ENCODE results near the gene TMED7.

Gene TMED7

DNA sequence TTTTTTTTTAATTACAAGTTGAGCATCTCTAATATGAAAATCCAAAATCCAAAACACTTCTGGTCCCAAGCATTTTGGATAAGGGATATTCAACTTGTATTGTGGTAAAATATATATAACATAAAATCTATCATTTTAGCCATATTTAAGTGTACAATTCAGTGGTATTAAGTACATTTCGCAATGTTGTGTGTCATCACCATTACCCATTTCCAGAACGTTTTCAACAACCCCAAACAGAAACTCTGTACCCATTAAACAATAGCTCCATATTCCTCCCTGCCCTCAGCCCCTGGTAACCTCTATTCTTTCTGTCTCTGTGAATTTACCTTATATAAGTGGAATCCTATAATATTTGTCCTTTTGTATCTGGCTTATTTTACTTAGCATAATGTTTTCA, 48.5 kb downstream of the TMED7 start:
- POLR2A ChIA-PET = interaction anchor here (1.4 kb wide), 1 partner anchor 24 kb away, joined by 4 read pairs; no protein-coding TSS in a partner anchor
- no peak for TF ChIP-seq CTCF (IDR thresholded peaks at IDR 0.05; ENCODE audit: control extremely low read depth, extremely low read depth, low read depth, missing control alignments)
- CTCF ChIA-PET = interaction anchor here (1.5 to 9.9 kb wide), 7 partner anchors 9 to 268 kb away, joined by 3 to 111 read pairs (median 5); no protein-coding TSS in a partner anchor
- DNase-seq (ENCODE audit: extremely low spot score) = no peak

GRCh38 chr5:115575167-115576070, 50.4 kb downstream of the TMED7 start:
- CTCF ChIA-PET = interaction anchor here (0.6 to 9.9 kb wide), 31 partner anchors 8 to 389 kb away, joined by 3 to 111 read pairs (median 4); partner anchors contain the start of genes CCDC112 and FEM1C
- POLR2A ChIA-PET = interaction anchor here (0.6 to 1.1 kb wide), 2 partner anchors 33 to 43 kb away, joined by 3 read pairs; no protein-coding TSS in a partner anchor
- no peak for TF ChIP-seq CTCF (IDR thresholded peaks at IDR 0.05; ENCODE audit: control extremely low read depth, extremely low read depth, low read depth, missing control alignments)
- DNase-seq (ENCODE audit: extremely low spot score) = peak; percentile 35

GRCh38 chr5:115573133-115573532, 52.7 kb downstream of the TMED7 start:
- no peak for DNase-seq (ENCODE audit: extremely low spot score)
- TF ChIP-seq CTCF (IDR thresholded peaks at IDR 0.05; ENCODE audit: control extremely low read depth, extremely low read depth, low read depth, missing control alignments) = no peak
- ChIA-PET CTCF (interaction anchor here (0.9 to 9.9 kb wide), 7 partner anchors 10 to 264 kb away, joined by 3 to 111 read pairs (median 11); partner anchors contain the start of gene FEM1C), POLR2A (no interaction called here)

DNA sequence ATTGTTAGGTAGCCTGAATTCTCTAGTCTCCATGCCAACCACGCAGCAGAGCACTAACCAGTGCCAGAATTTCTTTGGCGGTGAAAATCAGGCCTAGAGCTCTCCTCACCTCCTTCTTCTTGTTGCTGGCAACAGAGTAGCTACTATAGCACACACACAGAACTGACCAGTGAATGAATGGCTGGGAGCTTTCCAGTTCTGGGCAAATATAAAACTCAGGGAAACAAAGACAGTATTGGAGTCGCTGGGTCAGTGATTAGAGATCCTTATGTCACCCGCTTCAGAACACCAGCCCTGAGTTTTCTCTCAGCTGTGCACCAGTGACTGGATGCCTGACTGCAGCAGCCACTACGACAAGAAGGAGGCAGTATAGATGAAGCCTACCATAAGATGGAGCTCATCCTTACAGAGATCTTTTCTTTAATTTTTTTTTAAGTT, 54.4 kb downstream of the TMED7 start:
- no peak for TF ChIP-seq CTCF (IDR thresholded peaks at IDR 0.05; ENCODE audit: control extremely low read depth, extremely low read depth, low read depth, missing control alignments)
- ChIA-PET POLR2A (interaction anchor here (0.7 kb wide), 1 partner anchor 900 kb away, joined by 3 read pairs; no protein-coding TSS in a partner anchor), CTCF (interaction anchor here (1.2 to 9.9 kb wide), 9 partner anchors 10 to 262 kb away, joined by 3 to 111 read pairs (median 5); partner anchors contain the start of gene FEM1C)
- DNase-seq (ENCODE audit: extremely low spot score) = no peak

GRCh38 chr5:115568668-115569067, 57.2 kb downstream of the TMED7 start:
- no peak for DNase-seq (ENCODE audit: extremely low spot score)
- TF ChIP-seq CTCF (IDR thresholded peaks at IDR 0.05; ENCODE audit: control extremely low read depth, extremely low read depth, low read depth, missing control alignments) = no peak
- POLR2A ChIA-PET = no interaction called here
- CTCF ChIA-PET = interaction anchor here (2.2 to 4.4 kb wide), 3 partner anchors 9 to 17 kb away, joined by 5 to 26 read pairs (median 12); no protein-coding TSS in a partner anchor

DNA sequence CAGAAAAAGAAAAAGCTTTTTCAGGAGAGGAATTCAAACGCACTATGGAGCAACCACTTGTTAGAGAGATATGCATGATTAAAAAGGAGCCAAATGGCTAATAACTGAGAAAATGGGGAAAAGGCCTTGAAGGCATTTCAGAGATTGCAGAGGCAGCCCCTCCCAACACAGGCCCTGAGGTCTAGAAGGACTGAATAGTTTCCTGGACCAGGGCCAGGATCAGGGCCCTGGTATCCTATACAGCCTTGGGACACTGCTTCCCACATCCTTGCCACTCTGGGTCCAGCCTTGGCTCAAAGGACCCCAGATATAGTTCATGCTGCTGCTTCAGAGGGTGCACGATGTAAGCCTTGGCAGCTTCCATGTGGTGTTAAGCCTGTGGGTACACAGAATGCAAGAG, 60.6 kb downstream of the TMED7 start:
- POLR2A ChIA-PET = no interaction called here
- TF ChIP-seq CTCF (IDR thresholded peaks at IDR 0.05; ENCODE audit: control extremely low read depth, extremely low read depth, low read depth, missing control alignments) = no peak
- DNase-seq (ENCODE audit: extremely low spot score) = no peak
- CTCF ChIA-PET = interaction anchor here (2.0 to 3.5 kb wide), 3 partner anchors 10 to 14 kb away, joined by 7 to 15 read pairs (median 12); no protein-coding TSS in a partner anchor
